BLaER1 (cell line): ENCODE data around the gene SCT.

Source experiments
- H3K27ac ChIP-seq: shearing (Covaris generic); formaldehyde crosslinking; 2 replicates; pipeline ENCODE4 v1.8.1; 2022
- H3K27me3 ChIP-seq: shearing (Covaris generic); formaldehyde crosslinking; 2 replicates; pipeline ENCODE4 v1.8.1; 2022
- H3K36me3 ChIP-seq: shearing (Covaris generic); formaldehyde crosslinking; 2 replicates; pipeline ENCODE4 v1.8.1; 2022
- H3K4me1 ChIP-seq: shearing (Covaris generic); formaldehyde crosslinking; 2 replicates; pipeline ENCODE4 v1.8.1; 2022
- H3K4me2 ChIP-seq: shearing (Covaris generic); formaldehyde crosslinking; 2 replicates; pipeline ENCODE4 v1.8.1; 2022
- H3K4me3 ChIP-seq: shearing (Covaris generic); formaldehyde crosslinking; 2 replicates; pipeline ENCODE4 v1.8.1; 2022
- H3K9ac ChIP-seq: shearing (Covaris generic); formaldehyde crosslinking; 2 replicates; pipeline ENCODE4 v1.8.1; 2022
- H3K9me3 ChIP-seq: shearing (Covaris generic); formaldehyde crosslinking; 2 replicates; pipeline ENCODE4 v1.8.1; 2022
- H4K20me1 ChIP-seq: shearing (Covaris generic); formaldehyde crosslinking; 2 replicates; pipeline ENCODE4 v1.8.1; 2022
- Cebpa-rat ChIP-seq: shearing (Covaris generic); IDR thresholded peaks from 2 replicates; pipeline ENCODE4 v1.8.1; 2022

SCT gene

DNA sequence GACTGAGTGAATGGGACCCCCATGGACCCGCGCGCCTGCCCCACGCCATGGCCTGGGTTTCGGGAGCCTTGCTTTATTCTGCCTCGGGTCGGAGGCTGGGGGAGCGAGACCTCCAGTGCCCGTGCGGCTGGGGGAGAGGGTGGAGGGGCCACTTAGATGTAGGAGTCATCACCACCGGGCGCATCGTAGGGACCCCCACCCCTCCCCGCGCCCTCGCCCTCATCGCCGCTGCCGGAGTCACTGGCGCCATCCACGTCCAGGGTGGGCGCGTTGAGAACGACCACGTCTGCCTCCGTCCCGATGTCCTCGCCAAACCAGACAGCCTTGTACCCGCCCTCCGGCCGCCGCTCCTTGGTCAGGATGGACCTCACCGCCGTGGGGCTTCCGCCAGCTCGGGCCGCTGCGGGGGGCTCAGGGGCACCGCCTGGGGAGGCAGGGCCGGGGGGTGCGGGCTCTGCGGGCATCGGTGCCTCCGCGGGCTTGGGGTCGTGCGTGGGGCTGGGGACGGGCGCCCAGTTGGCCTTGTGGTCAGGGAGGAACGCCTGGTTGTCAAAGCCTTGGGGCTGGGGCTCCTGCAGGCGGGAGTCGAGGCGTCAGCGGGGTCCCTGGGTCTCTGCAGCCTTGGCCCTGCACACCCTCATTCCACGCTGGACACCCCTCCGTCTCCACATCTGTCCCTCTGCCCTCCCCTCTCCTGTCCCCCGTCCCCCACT lies 9.6 kb downstream of the SCT start:
- Histone ChIP-seq H3K36me3 (peaks cover 41% of the 10 kb centered on the region), H3K4me1 (peaks cover 43% of the 10 kb centered on the region), H3K9ac (peak overlapping the region; percentile 82; the same call in 1 of the 2 replicates), H3K4me3 (no peak overlapping the region), H3K4me2 (peak overlapping the region; percentile 100), H3K27ac (peak overlapping the region; percentile 85; the same call in 1 of the 2 replicates), H3K27me3 (no peaks in the 10 kb centered on the region), H3K9me3 (no peaks in the 10 kb centered on the region), H4K20me1 (peaks cover 31% of the 10 kb centered on the region)
- TF ChIP-seq Cebpa-rat = no peak

DNA sequence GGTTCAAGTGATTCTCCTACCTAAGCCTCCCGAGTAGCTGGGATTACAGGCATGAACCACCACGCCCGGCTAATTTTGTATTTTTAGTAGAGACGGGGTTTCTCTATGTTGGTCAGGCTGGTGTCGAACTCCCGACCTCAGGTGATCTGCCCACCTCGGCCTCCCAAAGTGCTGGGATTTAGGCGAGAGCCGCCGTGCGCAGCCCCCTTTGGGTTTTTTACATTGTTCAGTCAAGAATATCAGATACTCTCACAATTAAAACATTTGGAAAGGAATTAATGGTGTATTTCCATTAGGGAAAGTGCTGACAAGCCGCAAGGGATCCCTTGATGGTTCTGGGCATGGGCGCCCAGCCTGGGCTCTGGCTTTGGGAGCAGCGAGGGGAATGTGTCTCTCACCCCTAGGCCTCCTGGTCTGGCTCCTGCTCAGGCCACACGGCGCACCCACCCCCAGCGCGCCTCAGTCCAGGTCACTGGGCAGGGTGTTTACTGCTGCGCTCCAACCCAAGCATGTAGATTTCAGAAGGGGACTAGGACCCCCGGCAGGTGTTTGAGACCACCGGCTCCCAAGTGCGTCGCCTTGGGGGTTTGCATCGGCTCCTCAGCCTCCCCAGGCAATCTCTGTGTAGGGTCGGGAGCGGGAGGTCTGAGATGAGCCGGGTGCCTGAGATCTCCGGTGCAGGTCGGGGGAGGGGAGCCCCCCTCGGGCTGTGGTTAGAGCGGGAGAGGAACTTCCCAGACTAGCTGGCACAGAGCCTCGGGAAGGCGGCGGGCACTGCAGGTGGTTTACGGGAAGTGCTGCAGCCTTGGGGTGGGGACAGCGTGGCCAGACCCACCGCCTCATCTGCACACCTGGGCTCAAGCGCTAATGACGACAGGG lies 10.4 kb downstream of the SCT start:
- H3K36me3 ChIP-seq = peaks cover 49% of the 10 kb centered on the region
- peaks cover 47% of the 10 kb centered on the region for H3K4me1 ChIP-seq
- peak overlapping the region; percentile 82 for H3K9ac ChIP-seq
- peaks cover 39% of the 10 kb centered on the region for H4K20me1 ChIP-seq
- peak overlapping the region; percentile 85 for H3K27ac ChIP-seq
- no peaks in the 10 kb centered on the region for H3K9me3 ChIP-seq
- peak overlapping the region; percentile 100 for H3K4me2 ChIP-seq
- H3K27me3 ChIP-seq = no peaks in the 10 kb centered on the region
- no peak for TF ChIP-seq Cebpa-rat
- peak overlapping the region; percentile 75 for H3K4me3 ChIP-seq

DNA sequence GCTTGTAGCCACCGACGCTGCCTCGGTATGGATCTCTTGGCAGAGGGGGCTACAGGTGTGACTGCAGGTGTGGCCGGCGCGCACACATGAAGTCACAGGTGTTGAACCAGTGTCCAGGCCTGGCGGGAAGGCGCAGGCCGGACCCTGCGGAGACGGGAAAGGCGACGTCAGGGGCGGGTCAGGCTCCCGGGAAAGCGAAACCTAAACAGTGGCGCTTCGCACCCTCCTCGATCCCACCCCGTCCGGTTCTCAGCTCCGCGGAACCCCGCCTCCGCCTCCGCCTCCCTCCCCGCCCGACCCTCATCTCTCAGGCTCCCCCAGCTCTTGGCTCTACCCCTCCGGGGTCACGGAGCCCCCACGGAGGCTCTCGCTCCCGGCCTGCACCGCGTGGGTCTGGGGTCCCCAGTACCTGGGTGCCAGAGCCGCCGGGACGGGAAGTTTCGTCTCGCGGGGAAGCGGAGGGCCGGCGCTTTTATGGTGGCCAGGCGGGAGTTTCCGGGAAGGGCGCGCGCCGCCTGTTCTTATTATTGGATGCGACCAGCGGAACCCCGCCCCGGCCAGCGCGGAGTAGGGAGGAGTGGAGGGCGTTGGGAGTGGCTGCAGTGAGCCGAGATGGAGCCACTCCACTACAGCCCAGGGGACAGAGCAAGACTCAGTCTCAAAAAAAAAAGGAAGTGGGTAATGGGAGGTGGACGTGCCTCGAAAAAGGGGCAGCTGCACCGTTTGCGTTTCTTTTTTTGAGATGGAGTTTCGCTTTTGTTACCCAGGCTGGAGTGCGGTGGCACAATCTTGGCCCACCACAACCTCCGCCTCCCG lies 11.3 kb downstream of the SCT start, which contains the start of gene IRF7:
IRF7 (minus strand) TSS at position 447 of the 816 bp plus-strand sequence. CDS start 586 bp downstream, outside the sequence.
- H3K4me2 ChIP-seq = peak within 1 kb of the TSS; percentile 100
- peak within 1 kb of the TSS; percentile 85 for H3K27ac ChIP-seq
- no peak for TF ChIP-seq Cebpa-rat
- peaks cover 48% of the 10 kb centered on the region for H4K20me1 ChIP-seq
- no peaks in the 10 kb centered on the region for H3K9me3 ChIP-seq
- peak within 1 kb of the TSS; percentile 75 for H3K4me3 ChIP-seq
- H3K9ac ChIP-seq = peak within 1 kb of the TSS; percentile 82
- H3K27me3 ChIP-seq = no peaks in the 10 kb centered on the region
- H3K36me3 ChIP-seq = peaks cover 57% of the 10 kb centered on the region
- H3K4me1 ChIP-seq = peaks cover 47% of the 10 kb centered on the region

DNA sequence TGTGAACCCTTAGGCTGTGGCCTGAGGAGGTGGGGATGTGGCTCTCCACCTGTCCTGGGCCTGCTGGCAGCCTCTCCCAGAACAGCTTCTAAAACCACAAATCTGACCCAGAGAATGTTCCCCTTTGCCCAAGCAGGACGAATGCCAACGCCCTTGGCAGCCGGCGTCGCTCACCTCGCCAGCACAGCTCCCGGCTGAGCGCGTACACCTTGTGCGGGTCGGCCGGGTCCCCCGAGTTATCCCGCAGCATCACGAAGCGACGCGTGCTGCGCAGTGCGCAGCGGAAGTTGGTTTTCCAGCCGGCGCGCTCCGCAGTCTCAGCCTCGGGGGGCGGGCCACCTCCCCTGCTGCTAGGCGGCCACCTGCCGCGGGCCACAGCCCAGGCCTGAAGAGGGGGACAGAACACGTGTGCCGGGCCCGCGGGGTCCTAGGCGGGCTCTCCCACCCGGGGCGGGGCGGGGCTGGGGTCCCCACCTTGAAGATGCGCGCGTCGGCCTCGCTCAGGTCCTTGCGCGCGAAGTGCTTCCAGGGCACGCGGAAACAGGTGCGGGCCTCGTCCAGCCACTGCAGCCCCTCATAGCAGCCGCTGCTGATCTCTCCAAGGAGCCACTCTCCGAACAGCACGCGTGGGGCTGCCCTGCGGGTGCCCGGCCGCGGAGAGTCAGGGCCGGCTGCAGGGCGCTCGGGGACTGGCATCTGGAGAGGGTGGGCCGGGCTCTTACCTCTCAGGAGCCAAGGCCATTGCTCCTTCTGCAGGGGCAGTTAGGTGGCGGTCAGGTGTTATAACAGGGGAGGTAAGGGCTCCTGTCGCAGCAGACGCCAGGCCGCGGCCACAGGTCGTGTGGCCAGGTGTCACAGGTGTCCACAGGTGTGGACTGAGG lies 12.1 kb downstream of the SCT start:
- peaks cover 56% of the 10 kb centered on the region for H4K20me1 ChIP-seq

DNA sequence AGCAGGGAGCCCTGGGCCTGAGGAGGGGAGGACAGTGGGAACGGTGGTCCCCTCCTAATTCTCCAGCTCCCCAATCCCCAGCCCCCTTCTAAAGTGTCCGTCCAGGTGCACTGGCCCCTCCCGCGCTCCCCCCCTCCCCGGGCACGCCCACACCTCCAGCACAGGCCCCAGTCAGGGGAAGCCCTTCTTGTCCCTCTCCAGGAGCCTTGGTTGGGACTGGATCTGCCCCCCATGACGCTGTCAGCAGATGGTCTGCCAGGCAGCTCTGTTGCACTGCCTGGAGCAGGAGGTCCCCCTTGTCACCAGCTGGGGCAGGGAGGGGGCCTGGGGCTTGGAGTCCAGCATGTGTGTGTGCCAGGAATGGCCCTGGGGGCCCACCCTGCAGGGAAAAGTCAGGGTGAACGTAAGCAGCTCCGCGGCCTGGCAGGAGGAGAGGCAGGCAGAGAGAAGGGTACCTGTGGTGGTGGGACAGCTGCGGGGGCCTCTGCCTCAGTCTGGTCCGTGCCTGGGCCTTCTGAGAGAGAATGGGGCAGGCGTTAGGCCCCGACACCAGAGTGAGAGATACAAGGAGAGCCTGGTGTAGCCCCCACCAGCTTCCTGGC lies 12.9 kb downstream of the SCT start:
- Histone ChIP-seq H3K4me3 (no peak overlapping the region), H3K9ac (no peak overlapping the region), H3K4me1 (peaks cover 47% of the 10 kb centered on the region)

More for the DNA sequence above, 12.1 kb downstream of the SCT start:
- Histone ChIP-seq H3K4me3 (peak overlapping the region; percentile 75), H3K9ac (peak overlapping the region; percentile 82), H3K9me3 (no peaks in the 10 kb centered on the region), H3K36me3 (peaks cover 66% of the 10 kb centered on the region), H3K27ac (peak overlapping the region; percentile 85), H3K4me1 (peaks cover 47% of the 10 kb centered on the region), H3K4me2 (peak overlapping the region; percentile 100), H3K27me3 (no peaks in the 10 kb centered on the region)
- TF ChIP-seq Cebpa-rat = no peak

DNA sequence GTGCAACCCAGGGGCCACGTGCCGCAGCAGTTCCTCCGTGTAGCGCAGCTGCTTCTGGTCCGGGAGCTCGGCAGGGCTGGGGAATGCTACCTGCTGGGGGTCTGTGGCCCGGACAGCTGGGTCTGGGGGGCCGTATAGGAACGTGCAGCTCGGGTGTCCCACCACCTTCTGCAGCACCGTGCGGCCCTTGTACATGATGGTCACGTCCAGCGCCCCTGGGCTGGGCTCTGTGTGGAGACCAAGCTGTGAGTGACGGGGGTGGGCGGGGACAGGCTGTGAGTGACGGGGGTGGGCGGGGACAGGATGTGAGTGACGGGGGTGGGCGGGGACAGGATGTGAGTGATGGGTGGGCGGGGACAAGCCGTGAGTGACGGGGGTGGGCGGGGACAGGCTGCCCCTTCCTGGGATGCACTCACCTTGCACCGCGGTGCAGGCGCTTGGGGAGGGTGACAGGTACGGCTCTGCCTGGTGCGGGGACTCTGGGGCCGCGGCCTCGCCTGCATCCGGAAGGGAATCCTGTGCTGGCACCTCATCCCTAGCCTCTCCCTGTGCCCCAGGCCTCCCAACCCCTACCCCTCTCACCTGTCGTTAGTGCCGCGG lies 13.5 kb downstream of the SCT start:
- Histone ChIP-seq H3K4me3 (no peak overlapping the region), H3K36me3 (peaks cover 68% of the 10 kb centered on the region), H3K4me1 (peaks cover 54% of the 10 kb centered on the region), H3K9ac (no peak overlapping the region), H3K27me3 (no peaks in the 10 kb centered on the region), H3K27ac (no peak overlapping the region), H3K9me3 (no peaks in the 10 kb centered on the region), H4K20me1 (peaks cover 70% of the 10 kb centered on the region), H3K4me2 (no peak overlapping the region)
- TF ChIP-seq Cebpa-rat = no peak

More for the DNA sequence above, 12.9 kb downstream of the SCT start:
- Histone ChIP-seq H3K36me3 (peaks cover 68% of the 10 kb centered on the region), H3K9me3 (no peaks in the 10 kb centered on the region), H3K27ac (no peak overlapping the region), H3K27me3 (no peaks in the 10 kb centered on the region), H3K4me2 (peak overlapping the region; percentile 100), H4K20me1 (peaks cover 63% of the 10 kb centered on the region)
- TF ChIP-seq Cebpa-rat = no peak

DNA sequence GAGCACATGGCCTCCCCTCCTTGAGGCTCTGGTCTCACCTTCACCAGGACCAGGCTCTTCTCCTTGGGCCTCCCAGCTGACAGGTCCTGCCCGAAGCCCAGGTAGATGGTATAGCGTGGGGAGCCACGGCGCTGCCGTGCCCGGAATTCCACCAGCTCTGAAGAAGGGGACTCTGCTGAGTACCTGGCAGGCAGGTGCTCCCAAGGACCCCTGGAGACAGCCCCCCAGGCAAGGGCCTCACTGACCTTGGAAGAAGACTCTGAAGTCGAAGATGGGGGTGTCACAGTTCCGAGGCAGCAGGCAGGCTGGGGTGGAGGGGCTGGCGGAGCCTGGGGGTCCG lies 14.1 kb downstream of the SCT start:
- Histone ChIP-seq H3K9ac (no peak overlapping the region), H4K20me1 (peaks cover 75% of the 10 kb centered on the region), H3K4me2 (no peak overlapping the region), H3K36me3 (peaks cover 68% of the 10 kb centered on the region), H3K9me3 (no peaks in the 10 kb centered on the region), H3K4me3 (no peak overlapping the region), H3K27me3 (no peaks in the 10 kb centered on the region), H3K4me1 (peaks cover 59% of the 10 kb centered on the region), H3K27ac (no peak overlapping the region)
- no peak for TF ChIP-seq Cebpa-rat

DNA sequence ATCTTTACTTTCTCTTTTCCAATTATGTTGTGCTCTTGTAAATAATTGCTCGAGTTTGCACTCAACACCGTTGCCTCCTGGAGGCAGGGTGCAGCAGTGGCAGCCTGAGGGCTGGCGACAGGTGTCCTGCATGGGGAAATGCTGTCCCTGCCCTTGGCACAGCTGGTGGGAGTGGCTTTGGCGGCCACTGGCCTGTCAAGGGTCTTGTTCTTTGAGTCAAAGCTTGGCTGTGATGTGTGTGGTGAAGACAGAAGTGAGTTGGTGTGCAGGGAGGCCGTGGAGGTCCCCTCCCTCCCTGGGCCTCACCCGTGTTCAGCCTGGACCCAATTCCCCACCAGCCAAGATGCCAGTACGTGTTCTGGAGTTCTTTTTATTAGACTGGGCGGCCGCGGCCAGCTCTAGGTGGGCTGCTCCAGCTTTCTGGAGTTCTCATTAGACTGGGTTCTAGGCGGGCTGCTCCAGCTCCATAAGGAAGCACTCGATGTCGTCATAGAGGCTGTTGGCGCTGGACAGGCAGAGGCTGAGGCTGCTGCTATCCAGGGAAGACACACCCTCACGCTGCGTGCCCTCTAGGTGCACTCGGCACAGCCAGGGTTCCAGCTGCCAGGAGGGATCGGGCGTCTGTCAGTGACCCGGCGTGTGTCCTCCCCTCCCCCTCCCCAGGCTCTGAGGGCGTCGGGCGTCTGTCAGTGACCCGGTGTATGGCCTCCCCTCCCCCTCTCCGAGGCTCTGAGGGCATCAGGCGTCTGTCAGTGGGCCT lies 14.6 kb downstream of the SCT start:
- Histone ChIP-seq H3K4me2 (no peak overlapping the region), H3K27me3 (no peaks in the 10 kb centered on the region), H3K4me3 (no peak overlapping the region), H3K9me3 (no peaks in the 10 kb centered on the region), H3K4me1 (peaks cover 63% of the 10 kb centered on the region), H3K9ac (no peak overlapping the region), H3K36me3 (peaks cover 71% of the 10 kb centered on the region), H3K27ac (no peak overlapping the region), H4K20me1 (peaks cover 81% of the 10 kb centered on the region)
- TF ChIP-seq Cebpa-rat = no peak
